Osteoblast (primary cell): Measurements from ENCODE around the gene CARMIL1. TPM values are rescaled to one million over a fixed set of nuclear protein-coding genes. Genes with fewer than 3 reads are reported as not detected.
A peak's percentile ranks its signal among the peaks of the same experiment; 100 is the strongest.

Source experiments
- DNase-seq: peaks from one replicate; pipeline ENCODE4 v3.0.0; 2011; ENCODE audit warnings: low spot score, mixed read lengths; ENCODE audit not compliant: insufficient read length; ENCODE audit errors: missing footprints
- H2AFZ ChIP-seq: 2 replicates; pipeline ENCODE4 v1.6.0; 2011; ENCODE audit warnings: mild to moderate bottlenecking, low read length
- H3K27ac ChIP-seq: 2 replicates; pipeline ENCODE4 v1.5.1; 2011; ENCODE audit warnings: mild to moderate bottlenecking, low read depth, low read length, moderate library complexity
- H3K27me3 ChIP-seq: 2 replicates; pipeline ENCODE4 v1.6.0; 2012; ENCODE audit warnings: mild to moderate bottlenecking, control low read depth, inconsistent platforms, low read length, moderate library complexity; ENCODE audit not compliant: insufficient read depth
- H3K36me3 ChIP-seq: 2 replicates; pipeline ENCODE4 v1.5.1; 2011; ENCODE audit warnings: mild to moderate bottlenecking, low read length, control low read depth, moderate library complexity; ENCODE audit not compliant: insufficient read depth
- H3K4me1 ChIP-seq: 2 replicates; pipeline ENCODE4 v1.5.1; 2011; ENCODE audit warnings: mild to moderate bottlenecking, low read length, control low read depth, moderate library complexity; ENCODE audit not compliant: insufficient read depth
- H3K4me2 ChIP-seq: 2 replicates; pipeline ENCODE4 v1.6.0; 2011; ENCODE audit warnings: mild to moderate bottlenecking, low read length; ENCODE audit not compliant: insufficient read depth
- H3K4me3 ChIP-seq: fragments of 200-600 bp; sonication (generic); 3 replicates; pipeline ENCODE4 v1.5.1; 2012; ENCODE audit warnings: mild to moderate bottlenecking, low read length, inconsistent platforms; ENCODE audit not compliant: insufficient read depth
- H3K79me2 ChIP-seq: 2 replicates; pipeline ENCODE4 v1.6.0; 2012; ENCODE audit warnings: mild to moderate bottlenecking, low read length, control low read depth, inconsistent platforms; ENCODE audit not compliant: insufficient read depth
- H3K9me3 ChIP-seq: 2 replicates; pipeline ENCODE4 v1.5.1; 2011; ENCODE audit warnings: low read depth, low read length, control low read depth
- H4K20me1 ChIP-seq: 2 replicates; pipeline ENCODE4 v1.6.0; 2012; ENCODE audit warnings: mild to moderate bottlenecking, low read length, control low read depth; ENCODE audit not compliant: insufficient read depth
- total RNA-seq: library from RNA; depleted of rRNA; stranded (reverse); fragments of >200 nt; gene quantifications from 2 replicates; pipeline ENCODE4 v1.2.3, GENCODE V29; 2012
- TF ChIP-seq, protein P1 (sequence below): IDR thresholded peaks from 2 replicates; pipeline ENCODE4 v1.5.1; 2011; ENCODE audit warnings: mild to moderate bottlenecking, low read depth, low read length, moderate library complexity; ENCODE audit errors: extremely low read depth

The CARMIL1 gene
- total RNA-seq, 1 donor, result 25.7 TPM

DNA sequence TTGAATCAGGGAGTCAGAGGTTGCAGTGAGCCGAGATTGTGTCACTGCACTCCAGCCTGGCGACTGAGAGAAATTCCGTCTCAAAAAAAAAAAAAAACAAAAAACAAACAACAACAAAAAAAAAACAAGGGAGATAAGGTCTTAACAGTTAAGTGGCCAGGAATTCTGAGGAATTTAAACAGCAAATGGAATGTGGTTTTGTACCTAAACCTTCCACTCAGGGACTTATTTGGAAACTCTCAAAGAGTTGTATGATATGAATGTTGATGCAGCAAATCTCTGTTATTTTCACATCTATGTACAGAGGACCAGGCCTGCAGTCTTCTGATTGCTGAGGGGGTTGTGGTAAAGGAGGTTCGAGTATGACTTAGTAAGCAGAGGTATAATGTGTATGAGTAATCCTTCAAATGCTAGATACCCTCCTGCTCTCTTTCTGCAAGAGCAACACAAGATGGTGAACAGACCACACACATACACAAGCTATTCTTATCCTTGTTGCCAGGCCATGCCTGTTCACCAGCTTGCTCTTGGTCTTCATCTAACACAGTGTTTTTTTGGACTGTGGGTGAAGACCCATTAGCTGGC lies 197.9 kb downstream of the CARMIL1 start:
- Histone ChIP-seq H2AFZ (no peak overlapping the region), H3K4me3 (no peak overlapping the region), H3K36me3 (no peaks in the 10 kb centered on the region), H3K4me2 (no peak overlapping the region), H3K27ac (no peak overlapping the region), H3K27me3 (no peaks in the 10 kb centered on the region), H3K4me1 (peaks cover 14% of the 10 kb centered on the region), H4K20me1 (no peaks in the 10 kb centered on the region), H3K79me2 (no peaks in the 10 kb centered on the region), H3K9me3 (no peaks in the 10 kb centered on the region)
- DNase-seq, result peak; percentile 34
- TF ChIP-seq, protein P1, sequence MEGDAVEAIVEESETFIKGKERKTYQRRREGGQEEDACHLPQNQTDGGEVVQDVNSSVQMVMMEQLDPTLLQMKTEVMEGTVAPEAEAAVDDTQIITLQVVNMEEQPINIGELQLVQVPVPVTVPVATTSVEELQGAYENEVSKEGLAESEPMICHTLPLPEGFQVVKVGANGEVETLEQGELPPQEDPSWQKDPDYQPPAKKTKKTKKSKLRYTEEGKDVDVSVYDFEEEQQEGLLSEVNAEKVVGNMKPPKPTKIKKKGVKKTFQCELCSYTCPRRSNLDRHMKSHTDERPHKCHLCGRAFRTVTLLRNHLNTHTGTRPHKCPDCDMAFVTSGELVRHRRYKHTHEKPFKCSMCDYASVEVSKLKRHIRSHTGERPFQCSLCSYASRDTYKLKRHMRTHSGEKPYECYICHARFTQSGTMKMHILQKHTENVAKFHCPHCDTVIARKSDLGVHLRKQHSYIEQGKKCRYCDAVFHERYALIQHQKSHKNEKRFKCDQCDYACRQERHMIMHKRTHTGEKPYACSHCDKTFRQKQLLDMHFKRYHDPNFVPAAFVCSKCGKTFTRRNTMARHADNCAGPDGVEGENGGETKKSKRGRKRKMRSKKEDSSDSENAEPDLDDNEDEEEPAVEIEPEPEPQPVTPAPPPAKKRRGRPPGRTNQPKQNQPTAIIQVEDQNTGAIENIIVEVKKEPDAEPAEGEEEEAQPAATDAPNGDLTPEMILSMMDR, result no peak

DNA sequence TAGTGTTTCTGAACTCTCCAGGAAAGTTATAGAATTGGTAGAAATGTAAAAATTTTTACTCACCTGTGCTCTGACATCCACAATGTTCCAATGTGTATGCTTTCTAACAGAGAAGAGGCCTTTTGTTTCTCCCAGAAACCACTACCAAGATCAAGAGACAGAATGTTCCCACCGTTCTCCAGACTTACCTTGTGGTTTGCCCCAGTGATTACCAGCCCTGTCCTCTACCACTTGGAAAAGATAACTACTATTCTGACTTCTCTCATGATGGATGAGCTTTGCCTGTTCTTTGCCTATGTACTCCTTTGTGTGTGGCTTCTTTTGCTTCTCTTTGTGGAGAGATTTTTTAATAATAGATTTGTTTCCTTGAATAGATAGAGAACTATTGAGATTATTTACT lies 199.8 kb downstream of the CARMIL1 start:
- no peak for DNase-seq

DNA sequence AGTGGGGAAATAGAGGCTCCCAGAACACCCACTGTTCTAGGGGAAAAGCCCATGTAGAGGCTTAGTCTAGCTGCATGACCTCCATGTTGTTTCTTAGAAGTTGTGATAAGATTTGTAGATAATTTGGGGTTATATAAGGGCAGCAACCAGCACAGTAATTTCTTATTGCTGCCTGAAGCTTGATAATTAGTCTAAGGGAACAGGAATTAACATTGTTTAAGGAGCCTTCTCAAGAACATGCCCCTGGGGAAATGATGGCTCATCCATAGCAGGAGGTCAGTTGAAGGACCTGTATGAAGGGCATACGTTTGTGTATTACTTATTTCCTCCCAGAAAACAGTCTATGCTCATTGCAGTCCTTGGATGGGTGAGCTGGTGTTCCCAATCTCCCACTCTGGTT lies 202.1 kb downstream of the CARMIL1 start:
- Histone ChIP-seq H3K4me3 (no peak overlapping the region), H3K4me2 (no peak overlapping the region), H3K36me3 (no peaks in the 10 kb centered on the region), H2AFZ (no peak overlapping the region), H3K9me3 (no peaks in the 10 kb centered on the region), H3K27me3 (no peaks in the 10 kb centered on the region), H3K4me1 (peaks cover 11% of the 10 kb centered on the region), H4K20me1 (no peaks in the 10 kb centered on the region), H3K79me2 (no peaks in the 10 kb centered on the region), H3K27ac (no peak overlapping the region)
- TF ChIP-seq, protein P1, result no peak
- DNase-seq, result no peak

More for the DNA sequence above, 199.8 kb downstream of the CARMIL1 start:
- Histone ChIP-seq H3K4me1 (peaks cover 14% of the 10 kb centered on the region), H4K20me1 (no peaks in the 10 kb centered on the region), H3K27ac (no peak overlapping the region), H3K4me3 (no peak overlapping the region), H3K4me2 (no peak overlapping the region), H3K27me3 (no peaks in the 10 kb centered on the region), H3K79me2 (no peaks in the 10 kb centered on the region), H3K9me3 (no peaks in the 10 kb centered on the region), H3K36me3 (no peaks in the 10 kb centered on the region), H2AFZ (no peak overlapping the region)
- TF ChIP-seq, protein P1, result no peak

DNA sequence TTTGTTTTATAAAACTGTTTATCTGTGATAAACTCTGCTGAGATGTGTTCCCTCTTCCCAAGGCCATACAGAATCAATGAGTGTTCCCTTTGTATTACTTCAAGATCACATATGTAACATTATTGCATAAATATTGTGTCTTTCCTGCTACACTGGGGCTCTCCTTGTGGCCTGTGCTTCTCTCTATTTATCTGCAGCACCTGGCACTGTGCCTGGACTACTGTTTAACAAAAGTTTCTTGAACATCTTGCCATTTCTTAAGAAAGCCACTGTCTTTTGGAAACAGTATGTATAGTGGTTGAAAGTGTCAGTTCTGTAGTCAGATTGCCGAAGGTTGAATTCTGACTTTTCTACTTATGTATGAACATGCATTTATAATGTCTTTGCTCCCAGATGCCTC lies 203.8 kb downstream of the CARMIL1 start:
- TF ChIP-seq, protein P1, result no peak
- DNase-seq, result peak; percentile 18

More for the DNA sequence above, 203.8 kb downstream of the CARMIL1 start:
- Histone ChIP-seq H4K20me1 (no peaks in the 10 kb centered on the region), H3K9me3 (no peaks in the 10 kb centered on the region), H3K4me2 (no peak overlapping the region), H2AFZ (no peak overlapping the region), H3K4me1 (no peaks in the 10 kb centered on the region), H3K27ac (no peak overlapping the region), H3K36me3 (no peaks in the 10 kb centered on the region), H3K79me2 (no peaks in the 10 kb centered on the region), H3K27me3 (no peaks in the 10 kb centered on the region), H3K4me3 (no peak overlapping the region)
